ENCODE data around the gene CDH24.
"Not testable (repeated sequence)": the region's sequence is repeated elsewhere in the genome, so short reads cannot be mapped to it uniquely, and the experiment has no call there.

The CDH24 gene

DNA sequence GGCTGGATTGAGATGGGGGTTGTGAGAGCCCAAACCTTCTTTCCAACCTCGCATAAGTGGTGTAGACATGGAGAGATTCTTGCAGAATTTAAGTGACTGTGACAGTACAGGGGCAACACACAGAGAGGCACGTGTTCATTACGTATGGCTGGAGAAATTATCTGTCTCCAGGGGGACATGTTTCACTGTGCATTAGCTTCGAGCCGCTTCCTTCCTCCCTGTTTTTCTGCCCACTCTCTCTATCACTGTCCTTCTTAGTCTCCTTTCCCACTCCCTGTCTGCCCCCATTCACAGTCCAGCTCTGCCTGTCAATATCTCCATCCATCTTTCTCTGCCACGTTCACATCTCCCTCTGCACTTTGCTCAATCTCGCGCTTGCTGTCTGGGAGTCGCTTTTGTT, 35.9 kb downstream of the CDH24 start:
- H3K9me3 ChIP-seq (replicated peaks; ENCODE audit: low read length) = no peaks in the 10 kb centered on the region
- no peak overlapping the region for H3K4me2 ChIP-seq (ENCODE audit: low read length)
- H3K9ac ChIP-seq (ENCODE audit: low read depth, low read length) = no peak overlapping the region
- H3K36me3 ChIP-seq (ENCODE audit: insufficient read depth, low read length) = peaks cover 20% of the 10 kb centered on the region
- H3K4me1 ChIP-seq (ENCODE audit: control insufficient read depth, insufficient read depth, low read length) = no peaks in the 10 kb centered on the region
- no peak overlapping the region for H3K4me3 ChIP-seq (ENCODE audit: low read length)
- no peaks in the 10 kb centered on the region for H3K27me3 ChIP-seq (ENCODE audit: control insufficient read depth, insufficient read depth, low read length)

DNA sequence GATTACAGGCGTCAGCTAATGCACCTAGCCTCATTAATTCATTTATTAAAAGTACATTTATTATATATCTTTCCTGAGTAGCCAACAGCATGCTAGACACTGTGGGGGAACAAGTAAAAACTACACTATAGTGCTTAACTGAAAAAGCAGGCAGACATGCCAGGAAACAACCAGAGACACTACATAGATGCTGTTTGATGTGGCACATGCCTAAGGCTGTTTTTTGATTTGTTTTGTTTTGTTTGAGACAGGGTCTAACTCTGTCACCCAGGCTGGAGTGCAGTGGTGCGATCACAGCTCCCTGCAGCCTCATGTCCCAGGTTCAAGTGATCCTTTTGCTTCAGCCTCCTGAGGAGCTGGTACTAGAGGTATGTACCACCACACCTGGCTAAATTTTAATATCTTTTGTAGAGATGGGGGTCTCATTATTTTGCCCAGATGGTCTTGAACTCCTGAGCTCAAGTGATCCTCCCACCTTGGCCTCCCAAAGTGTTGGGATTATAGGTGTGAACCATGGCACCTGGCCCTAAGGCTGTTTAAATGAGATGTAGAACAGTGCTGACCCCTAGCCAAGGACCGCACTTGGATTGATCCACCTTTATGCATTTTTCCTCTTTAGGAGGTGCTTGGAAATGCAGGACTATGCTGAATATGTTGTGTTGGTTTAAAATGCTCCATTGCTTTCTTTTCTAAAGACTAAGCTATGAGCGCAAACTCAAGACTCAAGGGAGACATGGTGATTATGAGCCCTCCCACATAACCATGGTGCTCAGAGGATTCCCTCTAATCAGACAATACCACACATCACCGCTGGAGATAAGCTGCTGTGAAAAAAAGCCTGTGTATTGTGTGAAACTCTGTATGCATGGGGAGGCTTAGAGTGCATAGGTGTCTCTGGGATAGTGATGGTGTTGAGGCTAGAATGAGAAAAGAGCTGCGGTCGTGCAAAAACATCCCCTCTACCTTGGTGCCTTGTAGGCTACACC, 36.9 kb downstream of the CDH24 start:
- Histone ChIP-seq H3K9ac (ENCODE audit: low read depth, low read length) (no peak overlapping the region), H3K9me3 (replicated peaks; ENCODE audit: low read length) (no peaks in the 10 kb centered on the region), H3K36me3 (ENCODE audit: insufficient read depth, low read length) (peaks cover 10% of the 10 kb centered on the region), H3K27me3 (ENCODE audit: control insufficient read depth, insufficient read depth, low read length) (no peaks in the 10 kb centered on the region), H3K4me1 (ENCODE audit: control insufficient read depth, insufficient read depth, low read length) (no peaks in the 10 kb centered on the region), H3K4me2 (ENCODE audit: low read length) (no peak overlapping the region), H3K4me3 (ENCODE audit: low read length) (no peak overlapping the region)

DNA sequence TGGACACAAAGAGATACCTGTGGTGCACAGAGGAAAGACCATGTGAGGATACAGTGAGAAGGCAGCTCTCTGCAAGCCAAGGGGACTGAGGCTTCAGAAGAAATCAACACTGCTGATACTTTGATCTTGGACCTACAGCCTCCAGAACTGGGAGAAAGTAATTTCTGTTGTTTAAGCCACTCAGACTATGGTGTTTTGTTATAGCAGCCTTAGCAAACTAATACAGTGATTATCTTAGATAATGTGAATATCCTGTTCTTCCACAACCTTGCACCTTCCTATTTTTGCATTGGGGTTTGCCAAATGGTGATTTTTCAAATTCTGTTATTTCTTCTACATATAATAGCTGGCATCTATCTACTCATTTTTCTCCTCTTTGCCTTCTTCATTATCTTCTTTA, 39.2 kb downstream of the CDH24 start:
- Histone ChIP-seq H3K9ac (ENCODE audit: low read depth, low read length) (no peak overlapping the region), H3K4me1 (ENCODE audit: control insufficient read depth, insufficient read depth, low read length) (no peaks in the 10 kb centered on the region), H3K4me2 (ENCODE audit: low read length) (no peak overlapping the region), H3K9me3 (replicated peaks; ENCODE audit: low read length) (no peaks in the 10 kb centered on the region), H3K4me3 (ENCODE audit: low read length) (no peak overlapping the region), H3K27me3 (ENCODE audit: control insufficient read depth, insufficient read depth, low read length) (no peaks in the 10 kb centered on the region), H3K36me3 (ENCODE audit: insufficient read depth, low read length) (no peaks in the 10 kb centered on the region)

DNA sequence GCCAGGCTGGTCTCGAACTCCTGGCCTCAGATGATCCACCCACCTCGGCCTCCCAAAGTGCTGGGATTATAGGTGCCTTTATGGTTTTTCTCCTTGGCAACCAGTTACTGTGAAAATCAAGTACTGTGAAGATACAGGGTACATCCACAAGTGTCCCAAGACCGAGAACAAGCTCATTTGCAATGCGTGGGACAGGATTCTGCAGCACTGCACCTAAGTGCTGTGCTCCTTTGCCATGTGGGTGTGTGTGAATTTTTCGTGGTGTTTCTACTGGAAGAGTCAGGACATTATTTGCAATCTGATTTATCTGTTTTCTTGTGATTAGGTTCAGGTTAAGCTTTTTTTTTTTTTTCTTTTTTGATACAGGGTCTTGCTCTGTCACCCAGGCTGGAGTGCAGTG, 40.2 kb downstream of the CDH24 start:
- Histone ChIP-seq H3K4me2 (ENCODE audit: low read length) (no peak overlapping the region), H3K36me3 (ENCODE audit: insufficient read depth, low read length) (no peaks in the 10 kb centered on the region), H3K4me1 (ENCODE audit: control insufficient read depth, insufficient read depth, low read length) (no peaks in the 10 kb centered on the region), H3K27me3 (ENCODE audit: control insufficient read depth, insufficient read depth, low read length) (no peaks in the 10 kb centered on the region), H3K9me3 (replicated peaks; ENCODE audit: low read length) (no peaks in the 10 kb centered on the region), H3K4me3 (ENCODE audit: low read length) (no peak overlapping the region), H3K9ac (ENCODE audit: low read depth, low read length) (no peak overlapping the region)

DNA sequence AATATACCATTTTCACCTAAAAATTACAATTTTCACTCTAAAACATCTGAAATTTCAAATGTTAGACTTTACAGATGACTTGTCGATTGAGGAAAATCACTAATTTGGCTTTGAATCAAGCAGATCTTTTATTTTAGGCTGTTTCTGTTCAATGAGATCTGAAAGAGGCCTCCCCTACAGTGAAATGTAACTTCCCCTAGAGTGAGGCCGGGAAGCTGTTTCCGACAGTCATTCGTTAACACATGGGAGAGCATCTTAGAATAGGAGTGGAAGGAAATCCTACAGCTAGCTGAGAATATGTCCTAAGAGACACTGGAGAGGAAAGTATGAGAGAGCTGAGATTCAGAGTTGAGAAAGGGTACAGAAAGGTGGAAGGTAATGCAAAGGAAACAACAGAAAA, 41.7 kb downstream of the CDH24 start:
- Histone ChIP-seq H3K9me3 (replicated peaks; ENCODE audit: low read length) (no peaks in the 10 kb centered on the region), H3K4me1 (ENCODE audit: control insufficient read depth, insufficient read depth, low read length) (no peaks in the 10 kb centered on the region), H3K4me2 (ENCODE audit: low read length) (no peak overlapping the region), H3K36me3 (ENCODE audit: insufficient read depth, low read length) (no peaks in the 10 kb centered on the region), H3K9ac (ENCODE audit: low read depth, low read length) (no peak overlapping the region), H3K27me3 (ENCODE audit: control insufficient read depth, insufficient read depth, low read length) (no peaks in the 10 kb centered on the region), H3K4me3 (ENCODE audit: low read length) (no peak overlapping the region)

DNA sequence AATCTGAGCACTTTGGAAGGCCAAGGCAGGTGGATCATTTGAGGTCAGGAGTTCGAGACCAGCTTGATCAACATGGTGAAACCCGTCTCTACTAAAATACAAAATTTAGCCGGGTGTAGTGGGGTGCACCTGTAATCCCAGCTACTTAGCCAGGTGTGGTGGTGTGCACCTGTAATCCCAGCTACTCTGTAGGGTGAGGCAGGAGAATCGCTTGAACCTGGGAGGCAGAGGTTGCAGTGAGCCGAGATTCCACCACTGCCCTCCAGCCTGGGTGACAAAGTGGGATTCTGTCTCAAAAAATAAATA, 43.6 kb downstream of the CDH24 start:
- not testable (repeated sequence) for H3K4me3 ChIP-seq (ENCODE audit: low read length); H3K36me3 ChIP-seq (ENCODE audit: insufficient read depth, low read length); H3K27me3 ChIP-seq (ENCODE audit: control insufficient read depth, insufficient read depth, low read length); H3K9ac ChIP-seq (ENCODE audit: low read depth, low read length); H3K9me3 ChIP-seq (replicated peaks; ENCODE audit: low read length); H3K4me2 ChIP-seq (ENCODE audit: low read length)
- H3K4me1 ChIP-seq (ENCODE audit: control insufficient read depth, insufficient read depth, low read length) = peaks cover 14% of the 10 kb centered on the region

DNA sequence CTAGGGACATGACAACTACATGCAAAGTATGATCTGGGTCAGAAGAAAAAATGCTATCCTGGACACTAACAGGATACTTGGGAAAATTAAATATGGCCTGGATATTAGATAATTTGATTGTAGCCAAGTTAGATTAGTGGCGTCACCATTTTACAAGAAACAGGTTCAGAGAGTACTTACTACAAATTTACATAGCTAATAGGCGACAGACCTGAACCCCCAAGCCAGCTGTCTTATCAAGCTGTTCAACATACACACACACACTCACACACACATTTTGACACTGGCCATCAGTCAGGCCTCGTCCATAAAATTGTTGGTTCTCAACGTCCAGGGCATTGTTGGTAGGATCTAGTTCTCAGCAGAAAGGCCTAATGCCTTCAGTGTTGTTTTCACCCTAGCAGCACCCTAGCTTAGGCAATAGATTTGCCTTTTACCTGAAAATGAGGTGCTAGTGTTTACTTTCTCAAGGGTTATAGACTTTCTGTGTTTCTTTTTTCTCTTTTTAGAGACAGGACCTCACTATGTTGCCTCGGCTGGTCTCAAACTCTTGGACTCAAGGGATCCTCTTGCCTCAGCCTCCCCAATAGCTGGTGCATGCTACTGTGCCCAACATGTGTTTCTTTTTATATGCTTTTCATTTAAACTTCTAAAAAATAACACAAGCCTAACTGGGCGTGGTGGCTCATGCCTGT, 44.1 kb downstream of the CDH24 start:
- peaks cover 17% of the 10 kb centered on the region for H3K4me1 ChIP-seq (ENCODE audit: control insufficient read depth, insufficient read depth, low read length)
- no peaks in the 10 kb centered on the region for H3K36me3 ChIP-seq (ENCODE audit: insufficient read depth, low read length)
- H3K4me3 ChIP-seq (ENCODE audit: low read length) = no peak overlapping the region
- H3K27me3 ChIP-seq (ENCODE audit: control insufficient read depth, insufficient read depth, low read length) = no peaks in the 10 kb centered on the region
- H3K9me3 ChIP-seq (replicated peaks; ENCODE audit: low read length) = no peaks in the 10 kb centered on the region
- H3K4me2 ChIP-seq (ENCODE audit: low read length) = no peak overlapping the region
- H3K9ac ChIP-seq (ENCODE audit: low read depth, low read length) = no peak overlapping the region

DNA sequence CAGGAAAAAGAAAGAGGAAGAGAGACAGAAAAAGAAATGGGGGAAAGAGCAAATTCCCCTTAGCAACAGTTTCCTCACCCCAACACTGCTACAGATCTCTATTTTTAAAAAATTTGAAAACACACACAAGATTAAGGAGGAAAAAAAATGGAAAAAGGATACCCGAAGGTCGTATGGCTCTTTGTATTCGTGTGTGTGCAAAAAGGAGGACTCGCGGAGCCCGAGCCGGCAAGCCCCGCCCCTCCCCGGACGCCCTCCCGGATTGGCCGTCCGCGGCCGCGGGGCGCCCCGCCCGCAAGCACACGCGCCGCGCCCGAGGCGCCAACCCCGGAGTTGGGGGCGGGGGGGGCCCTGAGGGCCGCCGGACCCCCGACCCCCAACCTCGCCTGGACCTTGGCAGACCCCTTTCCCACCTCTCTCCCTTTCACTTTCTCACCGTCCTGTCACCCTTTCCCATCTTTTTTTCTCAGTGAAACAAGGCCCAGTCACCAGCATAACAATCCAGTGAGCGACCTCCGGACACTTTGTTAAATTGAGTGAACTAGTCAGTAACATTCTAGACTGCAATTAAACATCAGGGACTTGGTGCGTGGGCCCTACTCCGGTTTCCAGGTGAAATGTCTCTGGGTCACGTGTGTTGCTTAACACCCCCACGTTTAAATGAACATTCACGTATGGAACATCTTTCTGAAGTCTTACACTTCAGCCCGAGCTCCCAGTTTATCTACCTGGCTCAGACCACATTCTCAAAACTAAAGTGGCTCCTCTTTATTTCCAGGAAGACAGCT, 47.2 kb downstream of the CDH24 start, which contains the start of gene C14orf93:
Gene C14orf93, minus strand, starts transcription at position 205 of the 788 bp plus-strand sequence. CDS start 11,120 bp downstream, outside the sequence.
- Histone ChIP-seq H3K36me3 (ENCODE audit: insufficient read depth, low read length) (no peaks in the 10 kb centered on the region), H3K9ac (ENCODE audit: low read depth, low read length) (peak within 1 kb of the TSS; percentile 68), H3K4me1 (ENCODE audit: control insufficient read depth, insufficient read depth, low read length) (peaks cover 36% of the 10 kb centered on the region), H3K27me3 (ENCODE audit: control insufficient read depth, insufficient read depth, low read length) (no peaks in the 10 kb centered on the region), H3K4me3 (ENCODE audit: low read length) (peak within 1 kb of the TSS; percentile 76), H3K4me2 (ENCODE audit: low read length) (peak within 1 kb of the TSS; percentile 85), H3K9me3 (replicated peaks; ENCODE audit: low read length) (no peaks in the 10 kb centered on the region)

DNA sequence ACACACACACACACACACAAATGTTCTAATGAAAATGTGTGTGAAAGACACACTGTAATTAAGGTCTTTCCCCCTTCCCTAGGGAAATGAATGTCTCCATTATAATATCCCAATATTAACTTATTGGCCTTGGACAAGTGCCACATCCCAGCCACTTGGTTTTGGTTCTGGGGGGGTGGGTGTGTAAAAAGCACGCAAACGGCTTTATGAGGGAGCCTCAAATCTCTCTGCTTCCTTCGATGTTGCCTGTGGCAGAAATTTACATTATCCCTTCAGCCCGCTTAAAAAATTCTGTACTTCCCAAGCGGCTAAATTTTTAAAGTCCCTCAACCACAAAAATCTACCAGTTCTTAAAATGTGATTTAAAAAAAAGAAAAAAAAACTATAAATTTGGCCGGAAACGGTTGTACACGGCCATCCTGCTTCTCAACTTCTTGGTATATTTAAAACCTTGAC, 47.8 kb downstream of the CDH24 start:
- Histone ChIP-seq H3K4me2 (ENCODE audit: low read length) (peak overlapping the region; percentile 85), H3K4me3 (ENCODE audit: low read length) (peak overlapping the region; percentile 76), H3K27me3 (ENCODE audit: control insufficient read depth, insufficient read depth, low read length) (no peaks in the 10 kb centered on the region), H3K4me1 (ENCODE audit: control insufficient read depth, insufficient read depth, low read length) (peaks cover 38% of the 10 kb centered on the region), H3K9me3 (replicated peaks; ENCODE audit: low read length) (no peaks in the 10 kb centered on the region), H3K9ac (ENCODE audit: low read depth, low read length) (peak overlapping the region; percentile 68), H3K36me3 (ENCODE audit: insufficient read depth, low read length) (no peaks in the 10 kb centered on the region)

DNA sequence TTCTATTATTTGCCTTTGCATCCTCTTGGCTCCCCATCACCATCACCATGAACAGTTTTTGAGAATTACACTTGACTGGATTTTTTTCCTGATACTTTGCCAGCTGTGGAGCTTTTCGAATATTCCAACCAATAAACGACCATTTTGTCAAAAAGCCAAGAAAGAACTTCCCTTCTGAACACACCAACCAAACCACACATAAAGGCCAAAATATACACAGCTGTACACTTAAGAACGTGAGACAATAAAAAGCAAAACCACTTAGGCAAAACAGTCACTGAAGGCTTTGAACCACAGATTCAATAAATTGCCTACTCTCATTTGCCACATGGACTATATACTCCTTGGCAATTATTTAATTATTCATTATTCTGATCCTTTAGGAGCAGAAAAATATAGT, 48.5 kb downstream of the CDH24 start:
- H3K27me3 ChIP-seq (ENCODE audit: control insufficient read depth, insufficient read depth, low read length) = no peaks in the 10 kb centered on the region
- H3K4me1 ChIP-seq (ENCODE audit: control insufficient read depth, insufficient read depth, low read length) = peaks cover 38% of the 10 kb centered on the region
- no peak overlapping the region for H3K4me3 ChIP-seq (ENCODE audit: low read length)

More for the DNA sequence above, 48.5 kb downstream of the CDH24 start:
- Histone ChIP-seq H3K9ac (ENCODE audit: low read depth, low read length) (no peak overlapping the region), H3K36me3 (ENCODE audit: insufficient read depth, low read length) (no peaks in the 10 kb centered on the region), H3K9me3 (replicated peaks; ENCODE audit: low read length) (no peaks in the 10 kb centered on the region), H3K4me2 (ENCODE audit: low read length) (peak overlapping the region; percentile 85)
